Glutamatergic neuron (in vitro differentiated cells): ENCODE results near the gene LCE1A. TPM values are rescaled to one million over a fixed set of nuclear protein-coding genes. Genes with fewer than 3 reads are reported as not detected.

Experiments used
- DNase-seq: peaks from one replicate; pipeline ENCODE4 v3.0.0; 2022
- H3K27ac Mint-ChIP-seq: one replicate; pipeline ENCODE4 v1.8.0; 2020; ENCODE audit warnings: mild to moderate bottlenecking, mixed read lengths, inconsistent platforms; ENCODE audit not compliant: unreplicated experiment
- H3K27me3 Mint-ChIP-seq: one replicate; pipeline ENCODE4 v1.8.0; 2020; ENCODE audit warnings: mild to moderate bottlenecking, moderate library complexity, mixed read lengths, inconsistent platforms; ENCODE audit not compliant: unreplicated experiment
- H3K36me3 Mint-ChIP-seq: one replicate; pipeline ENCODE4 v1.8.0; 2020; ENCODE audit warnings: mild to moderate bottlenecking, mixed read lengths, inconsistent platforms; ENCODE audit not compliant: unreplicated experiment
- H3K4me1 Mint-ChIP-seq: one replicate; pipeline ENCODE4 v1.8.0; 2020; ENCODE audit warnings: mild to moderate bottlenecking, low read depth, mixed read lengths, inconsistent platforms; ENCODE audit not compliant: unreplicated experiment
- H3K4me3 Mint-ChIP-seq: one replicate; pipeline ENCODE4 v1.8.0; 2020; ENCODE audit warnings: mild to moderate bottlenecking, mixed read lengths, inconsistent platforms; ENCODE audit not compliant: unreplicated experiment
- H3K9me3 Mint-ChIP-seq: one replicate; pipeline ENCODE4 v1.8.0; 2020; ENCODE audit warnings: mild to moderate bottlenecking, moderate library complexity, mixed read lengths, inconsistent platforms; ENCODE audit not compliant: unreplicated experiment
- total RNA-seq: library from RNA; stranded (reverse); fragmentation: NEBNext Ultra II Directional; extraction: Animal tissue kit (Norgen Biotek cat#: 25700); gene quantifications from one replicate; pipeline ENCODE4 v1.2.1, GENCODE V29; 2021; ENCODE audit not compliant: unreplicated experiment
- TF ChIP-seq, protein P1 (sequence below): fragments of 200-600 bp; sonication (generic); IDR thresholded peaks from one replicate; pipeline ENCODE4 v1.5.0; 2021; ENCODE audit not compliant: partially characterized antibody, unreplicated experiment

LCE1A gene
- total RNA-seq, 1 donor from 2014 or later, result not detected

DNA sequence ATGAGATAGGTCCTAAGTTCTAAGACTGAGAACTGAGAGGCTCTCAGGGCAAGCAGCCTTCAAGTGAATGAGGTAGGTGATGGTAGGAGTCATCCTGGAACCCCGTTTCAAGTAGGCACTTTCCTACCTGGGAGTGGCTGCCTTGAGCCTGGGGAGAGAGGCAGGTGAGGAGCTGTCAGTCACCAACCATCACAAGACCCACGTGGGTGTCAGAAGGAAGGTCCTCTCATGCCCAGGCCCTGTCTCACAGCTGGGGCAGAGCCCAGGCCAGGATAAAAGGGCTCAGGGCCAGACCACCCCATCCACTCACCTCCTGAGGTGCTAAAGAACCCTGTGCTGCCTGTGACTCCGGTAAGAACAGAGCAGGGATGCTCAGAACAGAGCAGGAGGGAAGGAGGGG, 30.9 kb upstream of the LCE1A start, which contains the start of gene LCE1D:
LCE1D (plus strand) TSS at position 301 of the 400 bp plus-strand sequence. CDS start 1,074 bp downstream, outside the sequence.
- H3K9me3 Mint-ChIP-seq, result peaks cover 3% of the 10 kb centered on the region
- H3K27ac Mint-ChIP-seq, result no peak within 1 kb of the TSS

DNA sequence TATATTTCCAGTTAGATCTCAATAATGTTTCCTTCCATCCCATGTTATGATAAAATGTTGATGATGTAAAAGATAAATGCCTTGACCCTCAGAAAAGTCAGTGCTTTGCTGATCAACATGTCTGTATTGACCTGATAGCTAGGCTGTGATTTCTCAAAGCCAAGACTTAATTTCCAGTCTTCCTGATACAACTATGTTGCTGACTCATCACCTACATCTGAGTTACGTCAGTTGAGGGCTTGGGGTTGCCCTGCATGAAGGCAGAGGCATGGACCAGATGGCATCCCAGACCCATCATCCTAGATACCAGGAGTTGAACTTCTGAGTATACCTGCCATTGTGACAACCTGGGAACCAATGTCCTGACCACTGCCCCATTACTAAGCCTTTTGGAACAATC, 25.9 kb upstream of the LCE1A start:
- TF ChIP-seq, protein P1, sequence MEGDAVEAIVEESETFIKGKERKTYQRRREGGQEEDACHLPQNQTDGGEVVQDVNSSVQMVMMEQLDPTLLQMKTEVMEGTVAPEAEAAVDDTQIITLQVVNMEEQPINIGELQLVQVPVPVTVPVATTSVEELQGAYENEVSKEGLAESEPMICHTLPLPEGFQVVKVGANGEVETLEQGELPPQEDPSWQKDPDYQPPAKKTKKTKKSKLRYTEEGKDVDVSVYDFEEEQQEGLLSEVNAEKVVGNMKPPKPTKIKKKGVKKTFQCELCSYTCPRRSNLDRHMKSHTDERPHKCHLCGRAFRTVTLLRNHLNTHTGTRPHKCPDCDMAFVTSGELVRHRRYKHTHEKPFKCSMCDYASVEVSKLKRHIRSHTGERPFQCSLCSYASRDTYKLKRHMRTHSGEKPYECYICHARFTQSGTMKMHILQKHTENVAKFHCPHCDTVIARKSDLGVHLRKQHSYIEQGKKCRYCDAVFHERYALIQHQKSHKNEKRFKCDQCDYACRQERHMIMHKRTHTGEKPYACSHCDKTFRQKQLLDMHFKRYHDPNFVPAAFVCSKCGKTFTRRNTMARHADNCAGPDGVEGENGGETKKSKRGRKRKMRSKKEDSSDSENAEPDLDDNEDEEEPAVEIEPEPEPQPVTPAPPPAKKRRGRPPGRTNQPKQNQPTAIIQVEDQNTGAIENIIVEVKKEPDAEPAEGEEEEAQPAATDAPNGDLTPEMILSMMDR, result no peak
- Mint-ChIP-seq H3K27me3 (peaks cover 2% of the 10 kb centered on the region), H3K36me3 (no peaks in the 10 kb centered on the region), H3K9me3 (peaks cover 5% of the 10 kb centered on the region), H3K27ac (no peak overlapping the region), H3K4me1 (no peaks in the 10 kb centered on the region), H3K4me3 (no peak overlapping the region)
- DNase-seq, result no peak

More for the DNA sequence above, 30.9 kb upstream of the LCE1A start, which contains the start of gene LCE1D:
- TF ChIP-seq, protein P1, result no peak
- DNase-seq, result no peak
- no peak within 1 kb of the TSS for H3K4me3 Mint-ChIP-seq
- H3K36me3 Mint-ChIP-seq, result no peaks in the 10 kb centered on the region
- no peaks in the 10 kb centered on the region for H3K27me3 Mint-ChIP-seq
- no peaks in the 10 kb centered on the region for H3K4me1 Mint-ChIP-seq

DNA sequence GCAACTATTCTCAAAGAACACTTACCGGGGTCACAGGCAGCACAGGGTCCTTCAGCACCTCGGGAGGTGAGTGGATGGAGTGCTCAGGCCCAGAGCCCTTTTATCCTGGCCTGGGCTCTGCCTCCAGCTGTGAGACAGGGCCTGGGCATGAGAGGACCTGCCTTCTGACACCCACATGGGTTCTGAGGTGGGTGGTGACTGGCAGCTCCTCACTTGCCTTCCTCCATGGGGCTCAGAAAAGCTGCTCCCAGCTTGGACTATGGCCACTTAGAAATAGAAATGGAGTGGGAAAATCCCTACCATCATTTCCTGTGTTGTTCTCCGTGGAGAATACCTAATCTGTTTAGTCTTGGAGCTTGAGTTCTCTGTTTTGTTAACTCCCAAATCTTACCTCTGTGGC, 20.7 kb upstream of the LCE1A start, which contains the start of gene LCE1C:
LCE1C (minus strand) TSS at position 76 of the 400 bp plus-strand sequence. CDS start 1,173 bp downstream, outside the sequence.
- TF ChIP-seq, protein P1, result no peak

DNA sequence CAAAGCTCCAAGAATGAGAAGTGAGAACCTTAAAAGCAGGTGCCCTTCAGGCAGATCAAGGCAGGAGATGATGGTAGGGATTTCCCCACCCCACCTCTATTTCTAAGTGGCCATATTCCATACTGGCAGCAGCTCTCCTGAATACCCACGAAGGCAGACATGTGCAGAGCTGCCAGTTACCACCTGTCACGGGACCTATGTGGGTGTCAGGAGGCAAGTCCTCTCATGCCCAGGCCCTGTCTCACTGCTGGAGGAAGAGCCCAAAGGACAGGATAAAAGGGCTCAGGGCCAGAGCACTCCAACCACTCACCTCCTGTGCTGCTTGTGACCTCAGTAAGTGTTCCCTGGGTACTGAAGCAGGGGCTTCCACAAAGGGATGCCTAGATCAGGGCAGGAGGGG, 16.2 kb upstream of the LCE1A start:
- Mint-ChIP-seq H3K4me3 (no peak overlapping the region), H3K27ac (no peak overlapping the region), H3K36me3 (no peaks in the 10 kb centered on the region), H3K27me3 (no peaks in the 10 kb centered on the region), H3K4me1 (no peaks in the 10 kb centered on the region), H3K9me3 (no peaks in the 10 kb centered on the region)
- TF ChIP-seq, protein P1, result no peak
- no peak for DNase-seq

More for the DNA sequence above, 20.7 kb upstream of the LCE1A start, which contains the start of gene LCE1C:
- DNase-seq, result no peak
- H3K36me3 Mint-ChIP-seq, result no peaks in the 10 kb centered on the region
- peaks cover 2% of the 10 kb centered on the region for H3K9me3 Mint-ChIP-seq
- no peak within 1 kb of the TSS for H3K27ac Mint-ChIP-seq
- no peak within 1 kb of the TSS for H3K4me3 Mint-ChIP-seq
- no peaks in the 10 kb centered on the region for H3K4me1 Mint-ChIP-seq
- peaks cover 2% of the 10 kb centered on the region for H3K27me3 Mint-ChIP-seq

DNA sequence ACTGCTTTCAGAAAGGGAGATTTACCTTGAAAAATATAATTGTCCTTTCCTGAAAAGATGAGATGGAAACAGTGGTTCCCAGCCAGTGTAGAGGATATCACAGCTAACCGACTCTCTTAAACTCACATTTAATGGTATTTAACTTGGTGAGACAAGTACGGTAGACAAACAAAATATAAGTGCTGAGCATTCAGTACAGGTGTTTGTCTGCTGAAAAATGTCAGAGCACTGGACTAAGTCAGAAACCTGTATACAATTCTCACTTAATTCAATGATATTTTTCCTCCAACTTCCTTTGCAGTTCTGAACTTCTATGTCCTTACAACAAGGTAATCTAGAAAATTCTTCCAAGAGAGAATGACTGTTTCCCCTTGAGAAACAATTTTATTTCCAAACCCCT, 15.6 kb upstream of the LCE1A start, which contains the start of gene LCE1B:
LCE1B (plus strand) TSS at position 301 of the 400 bp plus-strand sequence. CDS start 476 bp downstream, outside the sequence.
- no peaks in the 10 kb centered on the region for H3K9me3 Mint-ChIP-seq
- H3K27me3 Mint-ChIP-seq, result no peaks in the 10 kb centered on the region
- TF ChIP-seq, protein P1, result no peak
- H3K4me1 Mint-ChIP-seq, result no peaks in the 10 kb centered on the region
- H3K36me3 Mint-ChIP-seq, result no peaks in the 10 kb centered on the region
- H3K27ac Mint-ChIP-seq, result no peak within 1 kb of the TSS
- H3K4me3 Mint-ChIP-seq, result no peak within 1 kb of the TSS
- DNase-seq, result no peak
